IPS-15b (cell line): ENCODE results near the gene PNPLA5.

ENCODE experiments used
- H3K27me3 ChIP-seq: one replicate; pipeline ENCODE4 v1.6.1; 2013; ENCODE audit warnings: low read length; ENCODE audit not compliant: control insufficient read depth, insufficient read depth
- H3K36me3 ChIP-seq: one replicate; pipeline ENCODE4 v1.6.1; 2013; ENCODE audit warnings: low read length; ENCODE audit not compliant: control insufficient read depth, insufficient read depth
- H3K4me1 ChIP-seq: one replicate; pipeline ENCODE4 v1.6.1; 2013; ENCODE audit warnings: mild to moderate bottlenecking, low read length; ENCODE audit not compliant: control insufficient read depth, insufficient read depth
- H3K4me3 ChIP-seq: one replicate; pipeline ENCODE4 v1.5.1; 2013; ENCODE audit warnings: low read depth, low read length
- H3K9ac ChIP-seq: one replicate; pipeline ENCODE4 v1.6.1; 2013; ENCODE audit warnings: low read depth, mild to moderate bottlenecking, low read length
- H3K9me3 ChIP-seq: one replicate; pipeline ENCODE4 v1.6.1; 2013; ENCODE audit warnings: mild to moderate bottlenecking, low read length; ENCODE audit not compliant: control insufficient read depth, insufficient read depth

Gene PNPLA5

DNA sequence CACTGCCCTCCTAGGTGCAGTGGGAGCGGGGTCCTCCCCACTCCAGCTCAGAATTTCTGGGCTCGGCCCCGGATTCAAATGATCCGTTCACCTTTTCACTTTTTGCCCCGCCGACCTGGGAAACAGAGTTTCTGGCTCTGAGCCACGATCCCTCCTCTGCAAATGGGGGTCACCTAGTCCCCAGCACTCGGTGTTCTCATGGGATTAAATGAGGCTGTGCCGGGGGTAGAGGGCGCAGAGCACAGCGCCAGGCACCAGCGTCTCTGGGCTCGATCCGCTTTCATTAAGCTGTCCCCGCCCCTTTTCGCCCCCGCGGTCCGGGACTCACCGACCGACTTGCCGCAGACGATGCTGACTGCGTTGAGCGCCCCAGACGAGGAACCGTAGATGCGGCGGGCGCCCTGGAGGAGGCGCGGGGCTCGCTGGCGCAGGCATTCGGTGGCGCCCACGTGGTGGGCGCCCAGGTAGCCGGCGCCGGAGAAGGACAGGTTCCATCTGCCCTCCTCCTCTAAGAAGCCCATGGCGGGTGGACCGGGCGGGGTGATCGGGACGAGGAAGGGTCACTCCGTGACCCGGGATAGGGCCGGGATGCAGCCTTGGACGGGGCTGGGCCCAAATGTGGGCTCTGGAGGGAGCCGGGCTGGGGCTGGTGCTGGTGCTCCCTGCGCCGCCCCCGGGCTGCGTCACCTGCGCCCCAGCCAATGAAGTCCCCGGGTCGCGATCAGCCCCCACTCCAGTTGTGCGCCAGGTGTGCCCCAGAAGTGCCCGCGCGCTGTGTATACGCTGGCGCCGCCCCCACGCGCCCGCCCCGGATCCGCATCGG is at the start of gene PNPLA5:
Gene PNPLA5 (minus strand): TSS at position 654 of the 823 bp plus-strand sequence. CDS start 133 bp downstream, at position 521.
- peaks cover 2% of the 10 kb centered on the region for H3K36me3 ChIP-seq
- peak within 1 kb of the TSS; percentile 60 for H3K9ac ChIP-seq
- peak within 1 kb of the TSS; percentile 82 for H3K4me3 ChIP-seq
- H3K9me3 ChIP-seq = no peaks in the 10 kb centered on the region
- no peaks in the 10 kb centered on the region for H3K4me1 ChIP-seq
- H3K27me3 ChIP-seq = peaks cover 15% of the 10 kb centered on the region

- no peaks in the 10 kb centered on the region for H3K4me1 ChIP-seq
- no peaks in the 10 kb centered on the region for H3K27me3 ChIP-seq
- peaks cover 17% of the 10 kb centered on the region for H3K36me3 ChIP-seq
- H3K4me3 ChIP-seq = no peak overlapping the region
- H3K9me3 ChIP-seq = no peaks in the 10 kb centered on the region
- no peak overlapping the region for H3K9ac ChIP-seq
Measured at GRCh38 chr22:43941449-43941848, 49.6 kb upstream of the PNPLA5 start.

DNA sequence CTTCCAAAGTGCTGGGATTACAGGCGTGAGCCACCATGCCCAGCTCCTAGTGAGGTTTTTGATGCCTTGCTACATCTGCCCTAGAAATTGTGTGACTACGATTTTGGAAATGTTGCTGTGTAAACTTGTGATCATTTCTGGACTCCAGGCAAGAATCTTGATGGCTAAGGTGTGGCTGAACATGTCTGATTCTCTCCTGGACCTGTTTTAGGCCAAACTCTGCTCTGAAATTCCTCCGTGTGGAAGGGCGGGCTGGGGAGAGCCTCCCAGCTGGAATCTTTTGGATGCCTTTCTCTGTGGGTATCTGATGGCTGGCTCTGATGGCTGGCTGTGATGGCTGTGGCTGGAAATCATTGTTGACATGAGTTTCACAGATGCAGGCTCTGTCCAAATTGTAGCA is 40.0 kb upstream of the PNPLA5 start:
- no peaks in the 10 kb centered on the region for H3K27me3 ChIP-seq
- no peak overlapping the region for H3K9ac ChIP-seq
- H3K36me3 ChIP-seq = peaks cover 37% of the 10 kb centered on the region
- H3K9me3 ChIP-seq = no peaks in the 10 kb centered on the region
- no peak overlapping the region for H3K4me3 ChIP-seq
- no peaks in the 10 kb centered on the region for H3K4me1 ChIP-seq

DNA sequence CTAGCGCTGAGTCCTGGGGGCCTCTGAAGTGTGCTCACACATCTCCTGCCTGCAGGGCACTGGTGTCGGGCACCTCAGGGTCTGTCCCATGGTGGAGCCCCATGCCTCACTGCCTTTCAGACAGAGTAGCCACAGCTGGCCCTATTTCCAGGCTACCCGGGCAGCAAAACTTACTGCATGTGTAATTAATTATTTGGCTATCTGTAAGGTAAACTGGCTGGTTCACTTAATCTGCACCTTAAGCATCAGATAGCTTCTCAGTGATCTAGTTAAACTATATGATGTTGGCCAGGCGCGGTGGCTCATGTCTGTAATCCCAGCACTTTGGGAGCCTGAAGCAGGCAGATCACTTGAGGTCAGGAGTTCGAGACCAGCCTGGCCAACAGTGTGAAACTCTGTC is 37.1 kb upstream of the PNPLA5 start:
- Histone ChIP-seq H3K4me3 (no peak overlapping the region), H3K27me3 (no peaks in the 10 kb centered on the region), H3K9me3 (no peaks in the 10 kb centered on the region), H3K4me1 (peaks cover 9% of the 10 kb centered on the region), H3K36me3 (peaks cover 32% of the 10 kb centered on the region), H3K9ac (no peak overlapping the region)

GRCh38 chr22:43928468-43928867 is 36.7 kb upstream of the PNPLA5 start:
- H3K4me3 ChIP-seq = no peak overlapping the region
- H3K9ac ChIP-seq = no peak overlapping the region
- peaks cover 9% of the 10 kb centered on the region for H3K4me1 ChIP-seq
- peaks cover 32% of the 10 kb centered on the region for H3K36me3 ChIP-seq
- H3K9me3 ChIP-seq = no peaks in the 10 kb centered on the region
- H3K27me3 ChIP-seq = no peaks in the 10 kb centered on the region

GRCh38 chr22:43926349-43926710 is 34.5 kb upstream of the PNPLA5 start:
- H3K27me3 ChIP-seq = no peaks in the 10 kb centered on the region
- peaks cover 19% of the 10 kb centered on the region for H3K36me3 ChIP-seq
- peaks cover 16% of the 10 kb centered on the region for H3K4me1 ChIP-seq
- H3K4me3 ChIP-seq = peak overlapping the region; percentile 8
- no peaks in the 10 kb centered on the region for H3K9me3 ChIP-seq
- H3K9ac ChIP-seq = no peak overlapping the region

DNA sequence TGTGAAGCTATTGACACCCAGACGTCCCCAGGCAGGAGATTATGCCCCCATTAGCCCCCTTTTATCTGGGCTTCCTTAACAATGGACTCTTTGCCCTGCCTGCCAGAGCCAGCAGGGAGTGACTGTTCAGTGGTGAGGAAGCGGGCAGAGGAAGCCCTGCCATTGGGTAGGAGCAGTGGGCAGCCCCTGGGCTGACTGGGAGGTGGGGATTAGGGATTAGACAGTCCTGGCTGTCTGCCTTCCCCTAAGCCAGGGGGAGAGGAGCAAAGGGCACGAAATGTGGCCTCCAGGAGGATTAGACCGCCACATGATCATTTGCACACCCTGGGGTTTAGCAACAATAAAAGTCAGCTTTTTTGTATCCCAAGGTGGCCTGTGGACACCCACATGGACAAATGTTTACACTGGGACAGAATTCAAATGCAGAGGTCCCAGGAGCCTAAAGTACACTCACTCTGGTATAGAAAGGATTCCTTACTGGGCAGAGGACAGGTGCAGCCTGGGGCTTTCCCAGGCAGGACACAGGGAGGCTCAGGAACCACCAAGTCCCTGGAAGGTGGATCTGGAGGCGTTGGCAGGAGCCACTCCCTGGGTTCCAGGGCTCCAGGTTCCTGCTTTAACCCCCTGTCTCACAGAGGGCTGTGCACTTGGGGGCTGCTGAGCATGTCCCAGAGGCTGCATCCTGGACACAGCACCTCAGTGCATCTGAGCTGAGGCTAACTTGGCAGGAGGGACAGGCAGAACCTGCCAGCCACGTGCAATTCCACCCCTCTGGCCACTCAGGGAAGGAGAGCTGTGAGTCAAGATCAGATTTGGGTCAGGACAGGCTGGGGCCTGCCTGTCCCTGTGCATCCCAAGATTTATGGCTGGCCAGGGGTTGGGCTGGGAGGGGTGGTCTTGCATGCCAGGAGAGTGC is 33.9 kb upstream of the PNPLA5 start:
- H3K4me3 ChIP-seq = peak overlapping the region; percentile 75
- no peaks in the 10 kb centered on the region for H3K9me3 ChIP-seq
- H3K36me3 ChIP-seq = peaks cover 18% of the 10 kb centered on the region
- peaks cover 16% of the 10 kb centered on the region for H3K4me1 ChIP-seq
- no peak overlapping the region for H3K9ac ChIP-seq
- no peaks in the 10 kb centered on the region for H3K27me3 ChIP-seq

- Histone ChIP-seq H3K4me3 (peak overlapping the region; percentile 75), H3K9ac (no peak overlapping the region), H3K27me3 (no peaks in the 10 kb centered on the region), H3K9me3 (no peaks in the 10 kb centered on the region), H3K36me3 (peaks cover 16% of the 10 kb centered on the region), H3K4me1 (peaks cover 16% of the 10 kb centered on the region)
Measured at GRCh38 chr22:43924877-43925276, 33.1 kb upstream of the PNPLA5 start.

DNA sequence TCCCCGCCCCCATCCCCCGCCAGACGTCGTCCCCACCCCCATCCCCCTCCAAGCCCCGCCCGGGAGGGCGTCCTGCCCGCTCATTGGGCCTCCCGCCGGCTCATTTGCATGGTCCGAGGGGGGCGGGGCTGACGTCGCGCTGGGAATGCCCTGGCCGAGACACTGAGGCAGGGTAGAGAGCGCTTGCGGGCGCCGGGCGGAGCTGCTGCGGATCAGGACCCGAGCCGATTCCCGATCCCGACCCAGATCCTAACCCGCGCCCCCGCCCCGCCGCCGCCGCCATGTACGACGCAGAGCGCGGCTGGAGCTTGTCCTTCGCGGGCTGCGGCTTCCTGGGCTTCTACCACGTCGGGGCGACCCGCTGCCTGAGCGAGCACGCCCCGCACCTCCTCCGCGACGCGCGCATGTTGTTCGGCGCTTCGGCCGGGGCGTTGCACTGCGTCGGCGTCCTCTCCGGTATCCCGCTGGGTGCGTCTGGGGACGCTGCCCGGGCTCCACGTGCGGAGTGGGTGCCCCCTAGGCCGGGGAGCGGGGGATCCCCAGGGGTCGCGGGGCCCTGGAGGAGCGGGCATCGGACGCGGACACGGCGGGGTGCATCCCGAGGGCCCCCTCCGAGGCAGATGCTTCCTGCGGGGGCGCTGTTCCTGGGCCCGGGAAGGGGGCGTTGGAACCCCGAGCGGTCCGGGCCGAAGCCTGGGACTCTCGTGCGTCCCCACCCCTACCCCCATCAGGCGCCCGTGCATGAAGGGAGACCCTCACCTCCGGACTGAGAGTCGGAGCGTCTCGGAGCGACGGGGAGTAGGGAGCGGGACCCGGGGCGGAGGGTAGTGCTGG is 32.0 kb upstream of the PNPLA5 start, which contains the start of gene PNPLA3:
Gene PNPLA3 (plus strand): TSS at position 175 of the 834 bp plus-strand sequence. CDS start 107 bp downstream, at position 282.
- Histone ChIP-seq H3K4me1 (peaks cover 16% of the 10 kb centered on the region), H3K36me3 (peaks cover 12% of the 10 kb centered on the region), H3K27me3 (no peaks in the 10 kb centered on the region), H3K4me3 (peak within 1 kb of the TSS; percentile 75), H3K9me3 (no peaks in the 10 kb centered on the region), H3K9ac (peak within 1 kb of the TSS; percentile 73)

DNA sequence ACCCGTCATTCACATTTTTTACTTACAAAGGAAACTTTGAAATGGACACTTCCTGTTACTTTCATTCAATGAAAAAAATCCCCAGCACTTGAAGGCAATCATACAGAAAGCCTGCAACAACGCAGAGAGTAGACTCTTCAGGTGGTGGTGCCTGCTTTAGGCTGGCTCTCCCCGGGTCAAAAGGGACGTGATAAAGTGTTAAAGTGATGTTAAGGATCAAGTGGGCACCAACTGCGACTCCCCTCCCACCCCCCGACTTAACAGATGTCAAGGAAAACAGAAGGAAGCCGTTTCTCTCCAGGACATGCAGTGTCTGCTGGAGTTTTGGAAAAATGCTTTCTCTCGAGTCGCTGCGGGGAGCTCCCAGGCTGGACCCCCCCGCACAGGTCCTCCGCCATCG is 31.4 kb upstream of the PNPLA5 start:
- H3K27me3 ChIP-seq = no peaks in the 10 kb centered on the region
- peaks cover 16% of the 10 kb centered on the region for H3K4me1 ChIP-seq
- peak overlapping the region; percentile 19 for H3K9ac ChIP-seq
- no peaks in the 10 kb centered on the region for H3K9me3 ChIP-seq
- H3K4me3 ChIP-seq = peak overlapping the region; percentile 68
- peaks cover 7% of the 10 kb centered on the region for H3K36me3 ChIP-seq

- H3K9ac ChIP-seq = no peak overlapping the region
- no peaks in the 10 kb centered on the region for H3K9me3 ChIP-seq
- no peak overlapping the region for H3K4me3 ChIP-seq
- no peaks in the 10 kb centered on the region for H3K27me3 ChIP-seq
- H3K4me1 ChIP-seq = peaks cover 16% of the 10 kb centered on the region
- no peaks in the 10 kb centered on the region for H3K36me3 ChIP-seq
Measured at GRCh38 chr22:43922123-43922522, 30.3 kb upstream of the PNPLA5 start.
